ENCODE measurements around the gene ERGIC3.
A peak's percentile ranks its signal among the peaks of the same experiment; 100 is the strongest.

Gene ERGIC3

GRCh38 chr20:35560541-35560940, 18.7 kb downstream of the ERGIC3 start:
- H3K27ac ChIP-seq (ENCODE audit: low read depth, low read length) = peak overlapping the region; percentile 8
- H3K9me3 ChIP-seq (ENCODE audit: insufficient read depth, low read depth, low read length) = peaks cover 3% of the 10 kb centered on the region
- WGBS (ENCODE audit: extremely low coverage, insufficient coverage, insufficient read length) = no CpG with 5 or more reads among the region's 10 CpGs
- H3K79me1 ChIP-seq (ENCODE audit: low read length) = no peaks in the 10 kb centered on the region
- peak overlapping the region; percentile 33 for H3K4me2 ChIP-seq (ENCODE audit: low read length)
- H3K9ac ChIP-seq (ENCODE audit: low read length) = no peak overlapping the region
- H3K27me3 ChIP-seq (ENCODE audit: insufficient read depth, low read length) = no peaks in the 10 kb centered on the region
- H2AK5ac ChIP-seq (ENCODE audit: low read length) = peak overlapping the region; percentile 20
- H3K4ac ChIP-seq (ENCODE audit: low read depth, low read length) = no peak overlapping the region
- H3K36me3 ChIP-seq (ENCODE audit: control insufficient read depth in 1 of 2, insufficient read depth in 2 of 2, low read length in 2 of 2) = peaks cover 36 to 37% of the 10 kb centered on the region in 2 experiments
- H4K91ac ChIP-seq (ENCODE audit: low read depth, low read length) = peak overlapping the region; percentile 33
- no peak for DNase-seq
- peak overlapping the region; percentile 47 for H2BK12ac ChIP-seq (ENCODE audit: low read length)
- H3K23ac ChIP-seq (ENCODE audit: low read length) = no peak overlapping the region
- no peaks in the 10 kb centered on the region for H3K79me2 ChIP-seq (ENCODE audit: control insufficient read depth, insufficient read depth, low read length, poor library complexity)
- no peak overlapping the region for H3K14ac ChIP-seq (ENCODE audit: low read length)
- H2AFZ ChIP-seq (ENCODE audit: insufficient read depth, low read length, poor library complexity) = no peak overlapping the region
- H4K12ac ChIP-seq (ENCODE audit: low read depth, low read length) = no peak overlapping the region
- no peak overlapping the region for H2BK5ac ChIP-seq (ENCODE audit: low read depth, low read length, poor library complexity)
- no peak overlapping the region for H4K8ac ChIP-seq (ENCODE audit: low read depth, low read length)
- H3K4me3 ChIP-seq (ENCODE audit: low read depth, low read length) = no peak overlapping the region
- H2BK120ac ChIP-seq (ENCODE audit: insufficient read depth, low read length, poor library complexity) = no peak overlapping the region
- no peak overlapping the region for H3K18ac ChIP-seq (ENCODE audit: low read length)
- peaks cover 17 to 20% of the 10 kb centered on the region in 2 experiments for H3K4me1 ChIP-seq (ENCODE audit: control insufficient read depth in 1 of 2, insufficient read depth in 2 of 2, low read length in 2 of 2)

- Histone ChIP-seq H2AFZ (ENCODE audit: insufficient read depth, low read length, poor library complexity) (no peak overlapping the region), H3K4me1 (ENCODE audit: control insufficient read depth in 1 of 2, insufficient read depth in 2 of 2, low read length in 2 of 2) (peaks cover 17 to 20% of the 10 kb centered on the region in 2 experiments), H3K14ac (ENCODE audit: low read length) (no peak overlapping the region), H3K79me2 (ENCODE audit: control insufficient read depth, insufficient read depth, low read length, poor library complexity) (no peaks in the 10 kb centered on the region), H2AK5ac (ENCODE audit: low read length) (no peak overlapping the region), H3K36me3 (ENCODE audit: control insufficient read depth in 1 of 2, insufficient read depth in 2 of 2, low read length in 2 of 2) (peaks cover 29 to 30% of the 10 kb centered on the region in 2 experiments), H4K91ac (ENCODE audit: low read depth, low read length) (no peak overlapping the region), H4K8ac (ENCODE audit: low read depth, low read length) (no peak overlapping the region), H3K18ac (ENCODE audit: low read length) (no peak overlapping the region), H3K4ac (ENCODE audit: low read depth, low read length) (no peak overlapping the region), H3K9me3 (ENCODE audit: insufficient read depth, low read depth, low read length) (peaks cover 3% of the 10 kb centered on the region), H4K12ac (ENCODE audit: low read depth, low read length) (no peak overlapping the region), H3K23ac (ENCODE audit: low read length) (no peak overlapping the region), H3K4me2 (ENCODE audit: low read length) (no peak overlapping the region), H3K27ac (ENCODE audit: low read depth, low read length) (no peak overlapping the region), H3K4me3 (ENCODE audit: low read depth, low read length) (no peak overlapping the region), H3K9ac (ENCODE audit: low read length) (no peak overlapping the region), H2BK120ac (ENCODE audit: insufficient read depth, low read length, poor library complexity) (no peak overlapping the region), H3K79me1 (ENCODE audit: low read length) (no peaks in the 10 kb centered on the region), H2BK5ac (ENCODE audit: low read depth, low read length, poor library complexity) (no peak overlapping the region), H2BK12ac (ENCODE audit: low read length) (no peak overlapping the region), H3K27me3 (ENCODE audit: insufficient read depth, low read length) (no peaks in the 10 kb centered on the region)
- DNase-seq = peak; percentile 32 to 36
- WGBS (ENCODE audit: extremely low coverage, insufficient coverage, insufficient read length) = no CpG with 5 or more reads among the region's 7 CpGs
These were observed 19.4 kb downstream of the ERGIC3 start for GRCh38 chr20:35561268-35561667.

GRCh38 chr20:35561671-35562070, 19.8 kb downstream of the ERGIC3 start:
- Histone ChIP-seq H3K79me2 (ENCODE audit: control insufficient read depth, insufficient read depth, low read length, poor library complexity) (no peaks in the 10 kb centered on the region), H2AFZ (ENCODE audit: insufficient read depth, low read length, poor library complexity) (no peak overlapping the region), H3K9me3 (ENCODE audit: insufficient read depth, low read depth, low read length) (peaks cover 3% of the 10 kb centered on the region), H3K23ac (ENCODE audit: low read length) (no peak overlapping the region), H2BK120ac (ENCODE audit: insufficient read depth, low read length, poor library complexity) (no peak overlapping the region), H3K79me1 (ENCODE audit: low read length) (no peaks in the 10 kb centered on the region), H3K27me3 (ENCODE audit: insufficient read depth, low read length) (no peaks in the 10 kb centered on the region), H3K4ac (ENCODE audit: low read depth, low read length) (no peak overlapping the region), H3K14ac (ENCODE audit: low read length) (no peak overlapping the region), H4K91ac (ENCODE audit: low read depth, low read length) (no peak overlapping the region), H4K12ac (ENCODE audit: low read depth, low read length) (no peak overlapping the region), H2AK5ac (ENCODE audit: low read length) (no peak overlapping the region), H3K18ac (ENCODE audit: low read length) (no peak overlapping the region), H4K8ac (ENCODE audit: low read depth, low read length) (no peak overlapping the region), H3K4me2 (ENCODE audit: low read length) (no peak overlapping the region), H3K27ac (ENCODE audit: low read depth, low read length) (no peak overlapping the region), H3K4me3 (ENCODE audit: low read depth, low read length) (no peak overlapping the region), H3K36me3 (ENCODE audit: control insufficient read depth in 1 of 2, insufficient read depth in 2 of 2, low read length in 2 of 2) (peaks cover 25 to 26% of the 10 kb centered on the region in 2 experiments), H3K9ac (ENCODE audit: low read length) (no peak overlapping the region), H3K4me1 (ENCODE audit: control insufficient read depth in 1 of 2, insufficient read depth in 2 of 2, low read length in 2 of 2) (peaks cover 17 to 20% of the 10 kb centered on the region in 2 experiments), H2BK5ac (ENCODE audit: low read depth, low read length, poor library complexity) (no peak overlapping the region), H2BK12ac (ENCODE audit: low read length) (no peak overlapping the region)
- no CpG with 5 or more reads among the region's 5 CpGs for WGBS (ENCODE audit: extremely low coverage, insufficient coverage, insufficient read length)
- DNase-seq = no peak

- Histone ChIP-seq H2AFZ (ENCODE audit: insufficient read depth, low read length, poor library complexity) (no peak overlapping the region), H3K36me3 (ENCODE audit: control insufficient read depth in 1 of 2, insufficient read depth in 2 of 2, low read length in 2 of 2) (peaks cover 16 to 17% of the 10 kb centered on the region in 2 experiments), H3K4ac (ENCODE audit: low read depth, low read length) (no peak overlapping the region), H3K4me1 (ENCODE audit: control insufficient read depth in 1 of 2, insufficient read depth in 2 of 2, low read length in 2 of 2) (peaks cover 17 to 20% of the 10 kb centered on the region in 2 experiments), H3K27me3 (ENCODE audit: insufficient read depth, low read length) (no peaks in the 10 kb centered on the region), H3K18ac (ENCODE audit: low read length) (no peak overlapping the region), H2BK12ac (ENCODE audit: low read length) (no peak overlapping the region), H3K4me3 (ENCODE audit: low read depth, low read length) (no peak overlapping the region), H3K23ac (ENCODE audit: low read length) (no peak overlapping the region), H3K9ac (ENCODE audit: low read length) (no peak overlapping the region), H4K12ac (ENCODE audit: low read depth, low read length) (no peak overlapping the region), H3K9me3 (ENCODE audit: insufficient read depth, low read depth, low read length) (peaks cover 3% of the 10 kb centered on the region), H4K91ac (ENCODE audit: low read depth, low read length) (no peak overlapping the region), H3K79me2 (ENCODE audit: control insufficient read depth, insufficient read depth, low read length, poor library complexity) (no peaks in the 10 kb centered on the region), H4K8ac (ENCODE audit: low read depth, low read length) (no peak overlapping the region), H3K4me2 (ENCODE audit: low read length) (no peak overlapping the region), H2BK5ac (ENCODE audit: low read depth, low read length, poor library complexity) (no peak overlapping the region), H2BK120ac (ENCODE audit: insufficient read depth, low read length, poor library complexity) (no peak overlapping the region), H3K27ac (ENCODE audit: low read depth, low read length) (no peak overlapping the region), H3K14ac (ENCODE audit: low read length) (no peak overlapping the region), H2AK5ac (ENCODE audit: low read length) (no peak overlapping the region), H3K79me1 (ENCODE audit: low read length) (no peaks in the 10 kb centered on the region)
- no CpG with 5 or more reads among the region's 10 CpGs for WGBS (ENCODE audit: extremely low coverage, insufficient coverage, insufficient read length)
- DNase-seq = no peak
These were observed 20.7 kb downstream of the ERGIC3 start for GRCh38 chr20:35562541-35563110.
